GM12864 (cell line): ENCODE results near the gene SMIM15.
A peak's percentile ranks its signal among the peaks of the same experiment; 100 is the strongest.

Experiments
- DNase-seq: peaks from one replicate; pipeline ENCODE4 v3.0.0-alpha.2; 2011; ENCODE audit warnings: low read depth
- H3K4me3 ChIP-seq: 2 replicates; pipeline ENCODE4 v1.5.1; 2011; ENCODE audit warnings: mild to moderate bottlenecking, low read depth, low read length, control low read depth
- TF ChIP-seq, protein P1 (sequence below): IDR thresholded peaks from 2 replicates; pipeline ENCODE4 v1.5.1; 2011; ENCODE audit warnings: low read depth, mild to moderate bottlenecking, moderate library complexity, low read length, control low read depth, inconsistent platforms; ENCODE audit errors: missing control alignments

SMIM15 gene

DNA sequence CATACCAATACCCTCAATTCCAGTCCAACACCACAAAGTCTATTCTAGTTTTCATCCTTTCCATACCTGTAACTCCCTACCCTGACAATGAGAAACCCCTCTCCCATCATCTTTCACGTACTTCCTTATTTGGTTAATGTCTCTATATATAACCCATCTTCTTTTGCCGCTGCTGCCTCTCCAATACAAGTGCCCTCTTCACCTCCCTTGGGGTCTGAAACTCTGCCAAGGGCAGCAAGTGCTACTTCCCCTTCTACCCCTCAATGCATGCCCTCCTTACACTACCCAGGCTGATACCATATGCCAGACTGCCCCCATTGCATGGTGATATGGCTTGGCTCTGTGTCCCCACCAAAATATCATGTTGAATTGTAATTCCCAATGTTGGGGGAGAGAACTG lies 24.4 kb upstream of the SMIM15 start:
- H3K4me3 ChIP-seq: no peak overlapping the region
- no peak for DNase-seq
- TF ChIP-seq, protein P1, sequence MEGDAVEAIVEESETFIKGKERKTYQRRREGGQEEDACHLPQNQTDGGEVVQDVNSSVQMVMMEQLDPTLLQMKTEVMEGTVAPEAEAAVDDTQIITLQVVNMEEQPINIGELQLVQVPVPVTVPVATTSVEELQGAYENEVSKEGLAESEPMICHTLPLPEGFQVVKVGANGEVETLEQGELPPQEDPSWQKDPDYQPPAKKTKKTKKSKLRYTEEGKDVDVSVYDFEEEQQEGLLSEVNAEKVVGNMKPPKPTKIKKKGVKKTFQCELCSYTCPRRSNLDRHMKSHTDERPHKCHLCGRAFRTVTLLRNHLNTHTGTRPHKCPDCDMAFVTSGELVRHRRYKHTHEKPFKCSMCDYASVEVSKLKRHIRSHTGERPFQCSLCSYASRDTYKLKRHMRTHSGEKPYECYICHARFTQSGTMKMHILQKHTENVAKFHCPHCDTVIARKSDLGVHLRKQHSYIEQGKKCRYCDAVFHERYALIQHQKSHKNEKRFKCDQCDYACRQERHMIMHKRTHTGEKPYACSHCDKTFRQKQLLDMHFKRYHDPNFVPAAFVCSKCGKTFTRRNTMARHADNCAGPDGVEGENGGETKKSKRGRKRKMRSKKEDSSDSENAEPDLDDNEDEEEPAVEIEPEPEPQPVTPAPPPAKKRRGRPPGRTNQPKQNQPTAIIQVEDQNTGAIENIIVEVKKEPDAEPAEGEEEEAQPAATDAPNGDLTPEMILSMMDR: no peak

DNA sequence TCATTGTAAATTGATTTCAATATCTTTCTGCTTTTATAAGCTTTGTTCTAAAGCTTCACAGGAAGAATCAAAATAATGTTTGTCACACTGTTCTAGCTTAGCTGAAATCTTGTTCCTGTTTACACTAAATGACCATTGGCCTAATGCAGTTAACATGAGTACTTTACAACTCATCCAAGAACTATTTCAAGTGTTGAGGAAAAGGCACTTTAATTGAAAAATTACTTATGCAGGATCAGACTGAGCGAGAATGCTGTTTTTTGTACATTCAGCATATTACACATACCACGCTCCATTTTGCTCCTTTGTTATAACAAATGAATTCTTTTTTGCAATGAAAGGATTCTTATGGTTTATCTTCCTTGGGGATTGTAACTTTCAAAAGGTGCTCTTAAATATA lies 22.4 kb upstream of the SMIM15 start:
- TF ChIP-seq, protein P1: no peak
- no peak for DNase-seq
- H3K4me3 ChIP-seq: no peak overlapping the region

DNA sequence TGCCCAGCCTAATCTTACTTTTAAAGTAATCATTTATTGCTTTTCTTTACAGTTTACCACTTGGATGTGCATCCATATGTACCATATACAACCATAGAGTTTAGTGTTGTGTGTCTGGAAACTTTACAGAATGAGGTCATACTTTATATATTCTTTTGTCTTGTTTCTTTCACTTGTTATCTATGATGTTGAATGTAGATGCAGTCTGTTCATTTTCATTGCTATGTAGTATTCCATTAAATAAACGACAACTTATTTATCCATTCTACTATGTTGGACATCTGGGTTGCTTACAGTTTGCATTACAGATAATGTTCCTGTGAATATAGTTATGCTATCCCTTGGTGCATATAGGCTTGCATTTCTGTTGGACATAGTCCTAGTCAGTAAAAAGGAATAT lies 21.3 kb upstream of the SMIM15 start:
- TF ChIP-seq, protein P1: no peak
- no peak for DNase-seq
- H3K4me3 ChIP-seq: no peak overlapping the region

DNA sequence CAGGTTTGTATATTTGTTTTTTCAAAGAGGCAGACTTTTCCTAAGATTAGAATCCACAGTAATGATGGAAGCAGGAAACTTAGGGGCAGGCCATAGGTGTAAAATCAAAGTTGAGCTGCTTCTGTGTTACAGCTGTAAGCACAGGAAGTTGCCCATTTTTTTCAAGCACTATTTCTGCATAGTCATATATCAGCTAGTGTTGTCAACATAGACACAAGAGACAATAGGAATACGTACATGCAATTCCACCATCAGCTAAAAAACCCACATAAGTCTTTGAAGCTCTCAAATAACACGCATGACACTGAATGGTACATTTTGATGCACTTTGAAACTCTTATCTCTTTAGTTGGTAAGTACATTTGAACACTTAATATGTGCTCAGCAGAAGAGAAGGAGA lies 20.2 kb upstream of the SMIM15 start:
- TF ChIP-seq, protein P1: no peak
- no peak for DNase-seq
- no peak overlapping the region for H3K4me3 ChIP-seq

- TF ChIP-seq, protein P1: no peak
- no peak overlapping the region for H3K4me3 ChIP-seq
- DNase-seq: no peak
Observed at GRCh38 chr5:61180886-61181285, 18.6 kb upstream of the SMIM15 start.

- no peak for DNase-seq
- no peak overlapping the region for H3K4me3 ChIP-seq
- TF ChIP-seq, protein P1: no peak
Observed at GRCh38 chr5:61178702-61179101, 16.4 kb upstream of the SMIM15 start.

DNA sequence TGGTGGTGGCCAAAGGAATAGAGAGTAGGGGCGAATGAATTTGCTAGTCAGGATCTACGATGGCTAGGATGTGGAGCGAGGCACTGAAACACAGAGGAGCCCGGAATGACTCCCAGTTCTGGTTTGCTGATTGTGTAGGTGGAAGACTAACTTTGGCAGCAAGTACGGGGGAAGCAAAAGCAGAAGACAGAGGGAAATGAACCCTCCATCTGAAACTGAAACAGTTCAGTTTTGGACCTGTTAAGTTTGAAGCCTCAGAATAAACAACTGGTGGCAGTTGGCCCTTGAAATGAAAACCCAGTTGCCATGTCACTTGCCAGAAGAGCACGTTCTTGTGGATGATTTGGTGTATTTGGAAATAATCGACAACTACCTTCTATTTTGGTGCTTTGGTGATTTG lies 15.4 kb upstream of the SMIM15 start:
- peak; percentile 56 for DNase-seq
- H3K4me3 ChIP-seq: no peak overlapping the region
- TF ChIP-seq, protein P1: no peak
